GM19328 (cell line): ENCODE measurements around the gene TNRC6C.

ENCODE experiments used
- ATAC-seq: cut with Tn5 transposase; IDR thresholded peaks from one replicate; pipeline ENCODE4 v1.9.1; 2021; ENCODE audit warnings: mild to moderate bottlenecking, moderate library complexity; ENCODE audit not compliant: unreplicated experiment

TNRC6C gene

DNA sequence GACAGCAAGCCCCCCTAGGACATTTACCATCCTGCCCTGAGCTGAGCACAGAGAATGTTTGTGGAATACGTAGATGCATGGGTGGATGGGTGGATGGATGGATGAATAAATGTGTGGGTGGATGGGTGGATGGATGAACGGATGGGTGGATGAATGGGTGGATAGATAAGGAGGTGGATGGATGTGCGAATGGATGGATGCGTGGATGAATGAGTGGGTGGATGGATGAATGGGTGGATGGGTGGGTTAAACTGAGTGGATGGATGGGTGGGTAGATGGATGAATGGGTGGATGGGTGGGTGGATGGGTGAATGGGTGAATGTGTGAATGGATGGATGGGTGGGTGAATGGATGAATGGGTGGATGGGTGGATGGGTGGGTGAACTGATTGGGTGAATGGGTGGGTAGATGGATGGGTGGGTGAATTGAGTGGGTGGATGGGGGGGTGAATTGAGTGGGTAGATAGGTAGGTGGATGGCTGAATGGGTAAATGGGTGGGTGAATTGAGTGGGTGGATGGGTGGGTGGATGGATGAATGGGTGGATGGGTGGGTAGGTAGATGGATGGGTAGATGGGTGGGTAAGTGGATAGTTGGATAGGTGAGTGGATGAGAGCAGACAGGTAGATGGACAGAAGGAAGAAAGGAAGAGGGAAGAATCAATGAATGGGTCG is 164.9 kb downstream of the TNRC6C start:
- ATAC-seq = no peak

GRCh38 chr17:78124081-78124835 is 165.8 kb downstream of the TNRC6C start:
- ATAC-seq = no peak

DNA sequence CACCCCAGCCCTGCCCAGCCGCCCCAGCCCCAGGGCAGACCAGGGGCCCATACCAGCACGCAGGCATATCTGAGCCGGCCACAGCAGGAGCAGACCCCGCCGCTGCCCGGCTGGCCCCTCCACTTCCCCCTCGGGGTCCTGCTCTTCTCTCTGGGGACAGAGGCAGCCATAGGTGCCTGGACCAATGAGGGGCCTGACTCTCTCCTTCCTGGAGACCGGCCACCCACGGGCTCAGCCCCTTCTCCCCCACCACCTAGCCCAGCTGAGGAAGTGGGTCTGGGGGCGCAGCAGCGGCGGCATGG is 166.3 kb downstream of the TNRC6C start:
- no peak for ATAC-seq

DNA sequence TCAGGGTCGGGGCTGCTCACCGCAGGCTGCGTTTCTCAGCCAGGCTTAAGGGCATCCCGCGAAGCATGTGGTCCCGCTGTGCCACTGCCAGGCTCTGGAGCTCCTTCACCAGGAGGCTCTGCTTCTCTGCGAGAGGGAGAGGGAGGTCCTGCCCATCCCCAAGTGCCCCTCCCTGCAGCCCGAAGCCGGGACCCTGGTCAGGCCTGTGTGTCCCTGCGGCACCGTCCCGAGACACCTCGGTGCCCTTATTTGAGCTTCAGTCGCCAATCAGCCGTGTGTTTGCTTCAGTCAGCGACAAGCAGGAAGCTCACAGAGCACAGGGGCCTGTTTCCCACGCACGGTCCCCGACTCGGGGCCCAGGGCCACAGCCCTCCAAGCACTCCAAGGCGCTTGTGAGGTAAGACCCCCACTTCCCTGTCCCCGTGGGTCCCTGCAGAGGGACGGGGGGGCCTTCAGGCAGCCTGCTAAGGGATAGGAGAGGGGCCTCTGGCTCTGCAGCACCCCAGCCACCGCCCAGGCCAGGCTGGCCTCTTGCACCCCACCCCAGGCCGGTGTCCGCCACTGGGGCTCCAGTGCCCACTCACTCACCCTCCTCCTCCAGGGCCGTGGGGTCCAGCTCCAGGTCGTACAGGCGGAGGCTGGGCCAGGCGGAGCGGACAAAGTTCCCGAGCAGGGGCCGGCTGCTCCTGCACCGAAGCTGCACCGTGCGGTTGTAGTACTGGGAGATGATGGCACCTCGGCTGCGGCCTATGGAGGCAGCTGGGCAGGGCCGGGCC is 166.8 kb downstream of the TNRC6C start:
- no peak for ATAC-seq

GRCh38 chr17:78125976-78126894 is 167.7 kb downstream of the TNRC6C start:
- ATAC-seq = no peak

DNA sequence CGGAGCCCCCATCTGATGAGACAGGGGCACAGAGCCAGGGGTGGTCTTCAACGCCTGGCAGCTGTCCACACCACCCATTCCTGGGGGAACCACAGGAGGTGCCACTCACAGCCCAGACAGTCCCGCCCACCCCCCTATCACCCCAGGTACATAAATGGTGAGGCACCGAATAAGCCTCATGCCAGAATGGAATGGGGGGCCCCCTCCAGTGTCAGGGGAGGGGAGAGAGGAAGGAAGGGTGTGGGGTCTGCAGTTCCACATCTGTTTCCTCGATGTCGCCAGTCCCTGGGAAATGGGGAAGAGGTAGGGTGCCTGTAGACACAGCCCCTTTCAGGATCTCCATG is 168.4 kb downstream of the TNRC6C start:
- ATAC-seq = no peak

GRCh38 chr17:78127239-78127887 is 168.9 kb downstream of the TNRC6C start:
- ATAC-seq = no peak

DNA sequence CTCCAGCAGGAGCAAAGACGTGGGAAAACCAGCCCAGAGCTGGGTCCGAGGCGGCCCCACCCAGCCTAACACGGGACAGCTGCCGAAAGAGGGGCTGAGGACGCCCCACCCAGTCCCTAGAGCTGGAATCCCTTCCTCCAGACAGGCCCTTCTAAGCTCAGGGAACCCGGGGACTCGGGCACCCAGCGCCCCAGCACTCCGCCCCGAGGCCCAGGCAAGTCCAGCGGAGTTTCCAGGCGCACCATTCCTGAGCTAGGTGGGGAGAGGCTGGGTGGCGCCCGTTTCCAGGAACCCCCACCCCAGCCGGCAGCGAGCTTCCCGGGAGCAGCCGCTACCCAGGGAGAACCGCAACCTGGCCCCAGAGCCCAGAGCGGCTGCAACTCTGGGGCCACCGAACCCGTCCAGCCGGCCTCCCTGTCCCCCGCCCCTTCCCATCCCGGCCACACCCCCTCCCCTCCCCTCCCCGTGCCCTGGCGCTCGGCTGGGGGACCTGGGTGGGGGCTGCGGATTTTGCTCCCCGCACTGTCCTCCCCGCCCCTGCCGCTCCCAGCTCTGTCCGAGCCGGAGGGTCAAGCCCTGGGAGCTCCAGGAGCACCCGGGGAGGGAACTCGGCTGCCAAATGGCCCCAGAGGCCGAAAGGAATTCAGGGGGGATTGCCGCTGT is 169.5 kb downstream of the TNRC6C start:
- no peak for ATAC-seq

DNA sequence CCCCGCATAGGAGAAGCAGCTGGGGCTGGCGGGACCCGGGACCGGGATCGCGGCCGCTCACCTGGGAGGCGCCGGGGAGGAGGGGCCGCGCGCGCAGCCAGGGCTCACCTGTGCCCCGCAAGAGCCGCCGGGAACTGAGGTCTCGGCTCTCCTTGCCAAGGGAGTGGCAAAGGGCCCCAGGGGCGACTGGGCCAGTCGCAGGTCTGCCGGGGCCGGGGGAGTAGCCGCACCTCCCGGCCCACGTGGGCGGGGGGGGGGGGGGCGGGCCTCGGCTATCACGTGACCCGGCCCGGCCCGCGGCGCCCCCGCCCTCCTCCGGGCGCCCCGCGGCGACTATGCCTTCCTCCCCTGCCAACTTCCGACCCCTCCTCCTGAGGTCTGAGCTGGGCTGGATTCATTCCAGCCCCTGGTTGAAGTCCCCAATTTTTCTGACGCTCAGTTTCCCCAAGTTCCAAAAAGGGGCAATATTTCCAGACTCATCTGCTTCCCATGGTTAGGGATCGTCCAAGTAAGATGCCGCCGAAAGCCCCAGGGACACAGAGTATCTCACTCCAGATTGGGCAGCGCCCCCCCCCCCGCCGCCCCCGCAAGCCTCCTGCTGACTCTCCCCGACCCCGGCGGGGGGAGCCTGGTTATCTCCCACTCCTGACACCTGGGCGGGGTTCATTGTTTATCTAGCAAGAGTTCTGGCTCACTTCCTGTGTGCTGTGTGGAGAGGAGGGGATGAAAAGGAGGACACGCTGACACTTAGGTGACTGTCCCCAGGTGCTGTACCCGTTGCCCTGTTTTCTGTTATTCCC is 170.2 kb downstream of the TNRC6C start, which contains the start of gene TMC6:
TMC6 (minus strand) TSS at position 205 of the 800 bp plus-strand sequence. CDS start 1,923 bp downstream, outside the sequence.
- no peak for ATAC-seq

- no peak for ATAC-seq
Measured at GRCh38 chr17:78129351-78130089, 171.0 kb downstream of the TNRC6C start.

DNA sequence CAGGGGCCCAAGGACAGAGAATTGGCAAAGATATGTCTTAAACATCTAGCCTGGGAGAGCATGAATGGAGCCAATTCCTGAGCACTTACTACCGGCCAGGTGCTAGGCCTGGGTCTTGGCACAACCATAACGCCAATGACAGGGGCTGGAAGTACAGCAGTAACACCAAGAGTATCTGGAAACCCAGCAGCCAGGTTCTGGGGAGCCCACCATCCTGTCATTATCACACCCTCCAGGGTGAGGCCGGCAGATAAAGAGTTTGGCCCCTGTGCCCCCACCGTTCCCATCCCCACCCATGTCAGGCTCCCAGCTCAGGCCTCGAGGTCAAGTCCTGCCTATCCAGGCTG is 171.6 kb downstream of the TNRC6C start:
- ATAC-seq = no peak

DNA sequence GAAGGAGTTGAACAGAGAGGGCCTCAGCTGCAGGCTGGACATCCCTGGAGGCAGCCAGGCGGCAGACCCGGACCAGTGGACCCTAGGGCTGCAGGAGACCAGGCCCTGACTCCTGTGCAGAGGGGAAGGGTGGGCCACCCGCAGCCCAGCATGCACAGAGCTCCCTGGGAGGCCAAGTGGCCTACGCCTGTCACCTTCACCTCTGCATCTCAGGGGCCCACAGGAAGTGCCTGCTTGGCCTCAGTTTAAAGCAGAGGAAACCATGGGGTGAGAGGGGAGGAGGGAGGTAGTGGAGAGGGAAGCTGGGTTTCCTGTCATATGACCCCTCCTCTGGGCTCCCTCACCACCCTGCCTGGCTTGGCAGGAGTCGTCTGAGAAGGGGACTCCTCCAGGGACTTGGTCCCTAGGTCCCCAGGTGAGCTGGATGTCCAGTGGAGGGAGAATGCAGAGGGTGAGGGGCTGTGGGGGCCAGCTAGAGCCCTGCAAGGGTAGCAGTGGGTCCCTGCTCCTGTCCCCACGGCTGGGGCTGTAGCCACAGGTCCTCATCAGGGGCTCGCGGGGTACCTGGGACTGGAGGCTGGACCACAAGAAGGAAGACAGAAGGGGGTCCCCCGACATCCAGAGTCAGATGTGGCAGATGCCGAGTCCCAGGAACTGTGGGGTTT is 172.1 kb downstream of the TNRC6C start, which contains the start of gene TMC8:
TMC8 (plus strand) TSS at position 335 of the 665 bp plus-strand sequence. CDS start 818 bp downstream, outside the sequence.
- ATAC-seq = no peak

DNA sequence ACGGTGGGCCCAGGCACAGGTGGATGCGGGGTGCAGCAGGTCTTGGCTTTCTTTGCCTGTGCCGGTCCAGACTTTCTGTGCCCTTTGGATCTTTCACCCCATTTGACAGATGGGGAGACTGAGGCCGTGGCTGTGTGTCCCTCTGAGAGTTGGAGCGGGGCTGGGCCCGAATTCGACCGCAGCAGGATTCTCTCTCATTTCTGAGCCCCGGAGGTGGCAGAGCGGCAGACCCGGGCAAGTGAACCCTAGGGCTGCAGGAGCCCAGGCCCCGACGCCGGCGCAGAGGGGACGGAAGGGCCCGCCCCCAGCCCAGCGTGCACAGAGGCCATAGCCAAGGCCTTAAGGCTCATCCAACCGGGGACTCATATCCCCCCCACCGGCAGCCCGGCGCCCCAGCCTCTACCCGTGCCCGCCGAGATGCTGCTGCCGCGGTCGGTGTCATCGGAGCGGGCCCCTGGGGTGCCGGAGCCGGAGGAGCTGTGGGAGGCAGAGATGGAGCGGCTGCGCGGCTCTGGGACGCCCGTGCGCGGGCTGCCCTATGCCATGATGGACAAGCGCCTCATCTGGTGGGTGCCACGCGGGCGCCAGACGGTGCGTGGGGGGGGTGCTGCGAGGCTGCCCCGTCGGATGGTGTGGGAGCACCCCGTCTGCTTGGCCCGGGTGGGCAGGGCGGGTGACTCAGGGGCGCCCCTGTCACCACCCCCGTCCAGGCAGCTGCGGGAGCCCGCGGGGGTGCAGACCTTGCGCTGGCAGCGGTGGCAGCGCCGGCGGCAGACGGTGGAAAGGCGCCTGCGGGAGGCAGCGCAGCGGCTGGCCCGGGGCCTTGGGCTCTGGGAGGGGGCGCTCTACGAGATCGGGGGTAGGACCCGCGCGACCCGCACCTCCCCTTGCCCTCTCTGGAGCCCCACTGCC is 172.9 kb downstream of the TNRC6C start:
- no peak for ATAC-seq

GRCh38 chr17:78132084-78132676 is 173.7 kb downstream of the TNRC6C start:
- no peak for ATAC-seq

DNA sequence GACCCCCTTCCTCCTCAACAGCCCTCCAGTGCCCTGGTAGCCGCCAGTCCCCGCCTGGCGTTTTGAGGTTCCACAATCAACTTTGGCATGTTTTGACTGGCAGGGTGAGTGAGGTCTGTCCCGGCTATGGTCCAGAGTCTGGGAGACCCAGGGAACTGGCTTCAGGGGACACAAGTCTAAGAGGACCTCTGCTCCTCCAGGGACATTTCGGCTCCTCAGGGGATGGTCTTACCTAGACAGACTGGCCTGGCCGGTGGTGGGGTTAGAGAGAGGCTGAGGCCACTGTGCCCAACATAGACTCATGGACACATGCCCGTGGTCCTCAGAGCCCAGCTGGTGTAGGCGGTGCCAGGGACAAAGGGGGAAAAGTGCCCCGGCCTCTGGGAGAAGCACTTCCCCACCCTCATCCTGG is 174.3 kb downstream of the TNRC6C start:
- no peak for ATAC-seq

DNA sequence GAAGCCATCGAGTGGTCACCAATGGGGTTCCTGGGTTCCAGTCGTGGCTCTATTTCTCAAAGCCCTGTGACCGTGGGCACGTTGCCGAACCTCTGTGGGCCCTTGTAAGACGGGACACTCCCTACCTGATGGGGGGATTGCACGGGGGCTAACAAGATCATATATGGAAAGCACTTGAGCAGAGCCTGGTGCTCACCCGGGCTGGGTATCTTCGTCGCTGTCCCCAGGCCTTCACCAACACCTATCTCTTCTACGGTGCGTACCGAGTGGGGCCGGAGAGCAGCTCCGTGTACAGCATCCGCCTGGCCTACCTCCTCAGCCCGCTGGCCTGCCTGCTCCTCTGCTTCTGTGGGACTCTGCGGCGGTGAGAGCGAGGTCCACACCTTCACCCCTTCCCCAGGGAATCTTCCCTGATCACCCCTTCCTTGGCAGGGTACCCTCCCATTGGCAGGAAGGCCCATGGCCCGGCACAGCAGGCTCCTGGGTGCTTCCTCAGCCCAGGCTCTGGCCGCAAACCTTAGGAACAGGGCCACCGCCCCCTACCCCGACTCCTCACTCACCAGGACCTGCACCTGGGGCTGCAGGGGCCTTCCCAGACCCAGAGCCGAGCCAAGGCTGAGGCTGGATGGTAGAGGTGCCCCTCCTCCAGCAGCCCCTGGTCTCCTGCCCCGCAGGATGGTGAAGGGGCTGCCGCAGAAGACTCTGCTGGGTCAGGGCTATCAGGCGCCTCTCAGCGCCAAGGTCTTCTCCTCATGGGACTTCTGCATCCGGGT is 174.9 kb downstream of the TNRC6C start:
- no peak for ATAC-seq
